Smooth muscle cell of the brain vasculature (primary cell): Measurements from ENCODE around the gene KRT38.
"Not testable (repeated sequence)": the region's sequence is repeated elsewhere in the genome, so short reads cannot be mapped to it uniquely, and the experiment has no call there.

Experiments
- DNase-seq: peaks from one replicate; pipeline ENCODE4 v3.0.0-alpha.2; 2012; ENCODE audit warnings: low read depth, low spot score

The KRT38 gene

GRCh38 chr17:41395611-41396010, 45.2 kb downstream of the KRT38 start:
- DNase-seq, result no peak

- DNase-seq, result not testable (repeated sequence)
Observed at GRCh38 chr17:41395044-41395443, 45.7 kb downstream of the KRT38 start.

GRCh38 chr17:41394254-41394996, 46.4 kb downstream of the KRT38 start:
- DNase-seq, result no peak

- no peak for DNase-seq
Observed at GRCh38 chr17:41393826-41394225, 47.0 kb downstream of the KRT38 start.

DNA sequence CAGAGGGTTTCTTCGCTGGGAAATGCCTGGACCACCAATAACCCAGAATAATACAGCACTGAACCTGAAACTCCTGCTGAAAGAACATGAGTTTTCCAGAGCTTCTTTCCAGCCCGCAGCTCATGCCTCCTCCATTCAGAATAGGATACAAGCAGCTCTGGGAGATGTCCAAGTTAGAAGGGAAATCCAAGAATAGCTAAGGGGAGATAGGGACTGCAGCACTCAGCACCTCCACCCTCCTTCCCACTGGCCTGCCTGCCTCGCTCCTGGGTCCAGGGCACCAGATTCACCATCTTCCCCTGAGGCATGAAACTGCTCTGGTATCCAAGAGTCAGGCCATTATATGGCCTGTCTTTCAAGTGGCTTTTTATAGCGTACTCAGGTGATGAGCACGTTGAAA, 47.5 kb downstream of the KRT38 start:
- no peak for DNase-seq

- DNase-seq, result no peak
Observed at GRCh38 chr17:41392278-41392677, 48.5 kb downstream of the KRT38 start.

DNA sequence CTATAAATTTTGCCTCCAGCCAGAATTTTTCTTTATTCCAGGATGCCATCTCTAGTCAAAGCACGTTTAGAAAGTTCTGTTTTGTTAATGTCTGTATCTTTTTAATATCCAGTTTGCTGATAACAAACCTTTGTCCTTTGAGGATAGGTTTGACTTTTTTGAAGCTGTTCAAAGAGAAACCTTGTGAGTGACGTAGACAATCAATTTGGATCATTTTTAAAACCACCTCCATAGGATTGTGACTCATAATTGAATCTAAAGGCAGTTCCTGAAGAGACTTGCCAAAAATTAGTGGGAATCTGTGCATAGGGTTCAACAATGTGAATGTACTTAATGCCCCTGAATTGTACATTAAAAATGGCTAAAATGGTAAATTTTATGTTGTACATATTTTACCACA, 49.2 kb downstream of the KRT38 start:
- no peak for DNase-seq

DNA sequence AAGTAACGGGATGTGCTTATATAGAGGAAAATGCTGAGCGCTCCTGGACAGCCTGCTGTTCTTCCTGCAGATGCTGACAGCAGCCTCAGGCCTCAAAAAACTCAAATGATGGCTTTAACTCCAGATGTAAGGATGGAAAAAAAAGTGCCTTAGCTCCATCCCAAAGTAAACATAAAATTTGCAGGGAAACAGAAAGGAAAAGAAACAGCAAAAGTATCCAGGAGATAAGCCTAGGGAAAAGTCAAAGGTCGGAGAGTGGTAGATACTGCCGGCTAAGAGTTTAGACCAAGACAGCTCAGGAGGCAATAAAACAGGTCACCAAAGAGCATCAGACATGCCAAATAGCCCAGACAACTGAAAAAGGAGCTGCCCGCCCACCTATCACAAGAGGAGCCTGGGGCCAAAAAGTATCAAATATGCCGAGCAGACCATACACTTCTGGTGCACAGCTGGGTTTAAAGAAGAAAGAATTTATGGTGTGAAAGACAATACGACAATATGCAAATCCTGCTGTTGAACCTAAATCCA, 50.3 kb downstream of the KRT38 start:
- no peak for DNase-seq

GRCh38 chr17:41387670-41388069, 53.1 kb downstream of the KRT38 start:
- DNase-seq, result no peak

GRCh38 chr17:41386227-41386626, 54.6 kb downstream of the KRT38 start:
- no peak for DNase-seq
